AG09319 (cell line): ENCODE measurements around the gene CDADC1.

ENCODE experiments used
- DNase-seq: peaks from one replicate; pipeline ENCODE4 v3.0.0-alpha.2; 2010; ENCODE audit warnings: low read depth; ENCODE audit errors: extremely low read depth
- TF ChIP-seq, protein P1 (sequence below): IDR thresholded peaks from 2 replicates; pipeline ENCODE4 v1.5.1; 2011; ENCODE audit warnings: low read depth, mild to moderate bottlenecking, inconsistent platforms, low read length, moderate library complexity

CDADC1 gene

DNA sequence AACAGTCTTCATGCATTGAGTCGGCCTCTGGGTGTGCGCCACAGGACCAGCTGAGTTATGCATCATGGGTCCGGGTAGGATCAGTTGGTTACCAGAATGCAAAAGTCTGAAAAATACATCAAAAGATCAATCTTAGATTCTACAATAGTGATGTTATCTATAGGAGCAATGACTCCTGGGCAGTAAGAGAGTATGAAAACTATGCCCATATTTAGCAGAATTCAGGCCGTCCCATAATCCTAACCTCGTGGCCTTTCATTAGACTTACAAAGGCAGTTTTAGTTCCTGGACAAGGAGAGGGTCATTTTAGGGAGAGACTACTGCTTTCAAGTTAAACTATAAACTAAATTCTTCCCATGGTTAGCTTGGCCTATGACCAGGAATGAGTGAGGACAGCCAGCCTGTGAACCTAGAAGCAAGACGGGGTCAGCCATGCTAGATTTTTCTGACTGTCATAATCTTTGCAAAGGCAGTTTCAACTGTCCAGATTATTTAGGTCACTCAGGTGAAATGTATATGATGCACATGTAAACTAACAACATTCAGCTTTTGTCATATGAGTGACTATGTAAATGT is 11.8 kb upstream of the CDADC1 start:
- no peak for DNase-seq
- TF ChIP-seq, protein P1, sequence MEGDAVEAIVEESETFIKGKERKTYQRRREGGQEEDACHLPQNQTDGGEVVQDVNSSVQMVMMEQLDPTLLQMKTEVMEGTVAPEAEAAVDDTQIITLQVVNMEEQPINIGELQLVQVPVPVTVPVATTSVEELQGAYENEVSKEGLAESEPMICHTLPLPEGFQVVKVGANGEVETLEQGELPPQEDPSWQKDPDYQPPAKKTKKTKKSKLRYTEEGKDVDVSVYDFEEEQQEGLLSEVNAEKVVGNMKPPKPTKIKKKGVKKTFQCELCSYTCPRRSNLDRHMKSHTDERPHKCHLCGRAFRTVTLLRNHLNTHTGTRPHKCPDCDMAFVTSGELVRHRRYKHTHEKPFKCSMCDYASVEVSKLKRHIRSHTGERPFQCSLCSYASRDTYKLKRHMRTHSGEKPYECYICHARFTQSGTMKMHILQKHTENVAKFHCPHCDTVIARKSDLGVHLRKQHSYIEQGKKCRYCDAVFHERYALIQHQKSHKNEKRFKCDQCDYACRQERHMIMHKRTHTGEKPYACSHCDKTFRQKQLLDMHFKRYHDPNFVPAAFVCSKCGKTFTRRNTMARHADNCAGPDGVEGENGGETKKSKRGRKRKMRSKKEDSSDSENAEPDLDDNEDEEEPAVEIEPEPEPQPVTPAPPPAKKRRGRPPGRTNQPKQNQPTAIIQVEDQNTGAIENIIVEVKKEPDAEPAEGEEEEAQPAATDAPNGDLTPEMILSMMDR: no peak

DNA sequence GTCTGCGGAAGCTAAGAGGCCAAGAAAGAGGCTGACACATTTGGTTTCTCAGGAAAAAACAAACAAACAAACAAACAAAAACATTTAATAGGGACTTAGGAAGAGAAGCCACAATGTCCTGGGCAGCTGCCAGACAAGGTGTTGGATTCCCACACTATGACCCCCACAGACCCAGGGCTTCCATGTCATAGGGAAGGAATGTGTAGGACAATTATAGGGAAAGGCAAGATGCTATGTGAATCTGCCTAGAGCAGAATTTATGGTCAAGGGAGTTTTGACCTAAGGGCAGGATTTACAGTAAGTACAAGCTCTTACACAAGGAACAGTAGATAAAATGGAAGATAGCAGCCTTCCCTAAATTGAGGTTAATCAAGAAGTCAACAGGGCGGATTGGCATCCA is 9.1 kb upstream of the CDADC1 start:
- DNase-seq: no peak
- TF ChIP-seq, protein P1: no peak

DNA sequence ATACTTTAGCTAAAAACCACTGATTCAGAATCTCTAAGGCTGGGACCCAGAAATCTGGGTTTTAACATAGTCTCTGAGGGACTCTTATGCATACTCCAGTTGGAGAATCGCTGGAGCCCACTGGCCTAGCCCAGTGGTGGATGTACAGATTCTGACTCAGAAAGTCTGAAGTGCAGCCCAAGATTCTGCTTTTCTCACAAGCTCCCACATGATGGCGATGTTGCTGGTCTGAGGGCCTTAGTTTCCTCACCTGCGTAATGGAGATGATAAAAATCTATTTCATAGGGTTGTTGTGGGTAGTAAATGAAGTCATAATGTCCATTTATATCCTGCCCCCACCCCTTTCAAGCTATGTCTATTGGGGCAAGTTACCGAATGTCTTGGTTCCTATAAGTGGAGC is 7.7 kb upstream of the CDADC1 start:
- TF ChIP-seq, protein P1: peak; percentile 59
- no peak for DNase-seq

DNA sequence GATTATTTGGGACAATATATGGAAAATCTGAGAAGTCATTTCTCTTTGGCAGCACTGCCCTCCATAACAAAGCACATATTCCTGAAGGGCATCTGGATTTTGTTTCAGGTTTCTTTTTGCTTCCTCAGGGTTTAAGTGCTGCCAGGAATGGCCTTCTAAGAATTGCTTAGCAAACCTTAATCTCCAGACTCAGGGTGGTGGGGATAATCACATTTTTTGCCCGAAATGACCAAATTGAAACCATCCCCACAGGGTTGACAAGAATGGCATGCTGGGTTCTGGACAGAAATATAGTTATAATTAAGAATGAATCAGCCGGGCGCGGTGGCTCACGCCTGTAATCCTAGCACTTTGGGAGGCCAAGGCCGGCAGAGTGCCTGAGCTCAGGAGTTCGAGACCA is 6.4 kb upstream of the CDADC1 start:
- DNase-seq: no peak
- TF ChIP-seq, protein P1: no peak

DNA sequence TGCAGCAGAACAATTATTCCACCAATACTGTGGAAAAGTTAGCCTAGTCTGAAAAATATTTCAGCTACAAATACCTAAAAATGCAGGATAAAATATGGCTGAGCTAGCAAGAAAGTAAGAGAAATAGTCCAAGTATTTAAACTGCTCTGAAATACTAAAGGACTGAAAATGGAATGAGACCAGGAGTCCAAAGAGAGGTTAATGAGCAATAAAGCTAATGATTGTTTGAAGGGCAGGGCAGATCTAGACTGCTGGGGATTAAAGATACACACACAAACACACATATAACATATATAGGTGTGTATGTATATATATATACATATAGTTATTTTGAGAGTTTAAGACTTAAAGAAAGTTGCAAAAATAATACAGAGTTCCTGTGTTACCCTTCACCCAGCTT is 2.6 kb upstream of the CDADC1 start:
- TF ChIP-seq, protein P1: no peak

DNA sequence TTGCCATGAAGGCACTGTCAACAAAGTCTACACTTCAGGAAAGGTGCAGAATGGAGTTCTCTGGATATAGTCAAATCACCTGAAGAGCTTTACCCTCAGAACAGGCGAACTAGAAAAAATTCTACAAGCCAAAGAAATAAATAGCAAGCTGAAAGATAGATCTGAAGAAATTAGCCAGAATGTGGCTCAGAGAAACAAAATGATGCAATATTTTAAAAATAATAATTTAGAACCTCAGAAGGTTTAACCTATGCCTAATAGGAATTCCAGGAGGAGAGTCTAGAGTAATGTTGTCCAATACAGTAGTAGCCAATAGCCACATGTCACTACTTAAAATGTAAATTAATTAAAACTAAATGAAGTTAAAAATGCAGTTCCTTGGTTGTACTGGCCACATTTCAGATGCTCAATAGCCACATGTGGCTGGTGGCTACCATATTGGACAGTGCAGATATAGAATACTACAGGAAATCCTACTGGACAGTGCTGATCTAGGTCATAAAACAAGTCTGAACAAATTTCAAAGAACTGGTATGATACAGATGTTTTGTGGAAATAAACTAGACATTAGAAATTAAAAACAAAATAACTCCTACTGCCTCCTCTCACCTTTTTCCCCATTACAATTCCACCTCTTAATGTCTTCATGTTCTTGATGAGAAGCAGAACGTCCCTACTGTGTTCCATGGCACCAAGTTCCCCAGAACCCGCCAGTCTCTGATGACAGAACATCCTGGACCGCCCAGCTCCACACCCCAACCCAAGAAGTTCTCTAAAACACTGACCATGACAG is 679 bp upstream of the CDADC1 start:
- no peak for DNase-seq
- TF ChIP-seq, protein P1: no peak

More for the DNA sequence above, 2.6 kb upstream of the CDADC1 start:
- no peak for DNase-seq

DNA sequence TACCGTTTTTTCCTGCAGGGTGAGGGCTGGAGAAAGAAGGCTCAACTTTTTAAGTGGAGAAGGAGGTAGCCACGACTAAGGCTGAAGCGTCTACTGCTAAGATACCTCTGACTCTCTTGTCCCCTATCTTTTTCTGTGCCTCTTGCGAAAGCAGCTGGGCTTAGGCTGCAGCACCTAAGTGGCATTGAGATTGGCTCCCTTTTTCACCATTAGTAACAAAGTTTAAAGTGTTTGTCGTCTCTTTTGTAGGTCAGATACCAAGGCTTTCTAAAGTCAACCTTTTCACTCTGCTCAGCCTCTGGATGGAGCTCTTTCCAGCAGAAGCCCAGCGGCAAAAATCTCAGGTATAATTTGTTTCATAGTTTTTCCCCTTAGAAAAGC is 887 bp downstream of the CDADC1 start:
- TF ChIP-seq, protein P1: peak; percentile 28
- DNase-seq: no peak
